Activated T-cell treated with anti-CD3 and anti-CD28 coated beads for 24 hours (primary cell): ENCODE results near the gene GTF2E1.
"Not testable (repeated sequence)": the region's sequence is repeated elsewhere in the genome, so short reads cannot be mapped to it uniquely, and the experiment has no call there.

Experiments used
- DNase-seq: peaks from one replicate; pipeline ENCODE4 v3.0.0-alpha.2; 2020; ENCODE audit warnings: low read depth

GTF2E1 gene

GRCh38 chr3:120742198-120742848, at the start of gene GTF2E1, which contains the start of gene RABL3:
Gene GTF2E1 (plus strand): TSS chr3:120742744. CDS start chr3:120750553, 7,809 bp downstream.
Gene RABL3 (minus strand): TSS chr3:120742516. CDS start chr3:120742507, 9 bp downstream.
- peak; percentile 97 for DNase-seq

- DNase-seq, result no peak
Observed at GRCh38 chr3:120693439-120694171, 48.9 kb upstream of the GTF2E1 start.

- DNase-seq, result no peak
Observed at GRCh38 chr3:120699333-120699732, 43.2 kb upstream of the GTF2E1 start.

GRCh38 chr3:120705884-120706582, 36.5 kb upstream of the GTF2E1 start:
- DNase-seq, result no peak

- DNase-seq, result no peak
Observed at GRCh38 chr3:120706950-120707349, 35.6 kb upstream of the GTF2E1 start.

GRCh38 chr3:120708408-120708807, 34.1 kb upstream of the GTF2E1 start:
- no peak for DNase-seq

- DNase-seq, result no peak
Observed at GRCh38 chr3:120710369-120710768, 32.2 kb upstream of the GTF2E1 start.

GRCh38 chr3:120713262-120713661, 29.3 kb upstream of the GTF2E1 start:
- no peak for DNase-seq

GRCh38 chr3:120719167-120719834, 23.2 kb upstream of the GTF2E1 start:
- DNase-seq, result peak; percentile 30

- no peak for DNase-seq
Observed at GRCh38 chr3:120726791-120727190, 15.8 kb upstream of the GTF2E1 start.

GRCh38 chr3:120730576-120731542, 11.7 kb upstream of the GTF2E1 start:
- no peak for DNase-seq

GRCh38 chr3:120738006-120738405, 4.5 kb upstream of the GTF2E1 start:
- not testable (repeated sequence) for DNase-seq

GRCh38 chr3:120741320-120741719, 1.2 kb upstream of the GTF2E1 start:
- DNase-seq, result no peak

GRCh38 chr3:120741837-120742197, 727 bp upstream of the GTF2E1 start:
- no peak for DNase-seq

- peak; percentile 21 for DNase-seq
Observed at GRCh38 chr3:120742849-120743365, 363 bp downstream of the GTF2E1 start.

GRCh38 chr3:120743556-120744195, 1.1 kb downstream of the GTF2E1 start:
- DNase-seq, result no peak

GRCh38 chr3:120745466-120745865, 2.9 kb downstream of the GTF2E1 start:
- no peak for DNase-seq

GRCh38 chr3:120749843-120750242, 7.3 kb downstream of the GTF2E1 start:
- DNase-seq, result no peak

- DNase-seq, result no peak
Observed at GRCh38 chr3:120752230-120752629, 9.7 kb downstream of the GTF2E1 start.

- no peak for DNase-seq
Observed at GRCh38 chr3:120752865-120753264, 10.3 kb downstream of the GTF2E1 start.
